ENCODE data around the gene UPB1. TPM values are rescaled to one million over a fixed set of nuclear protein-coding genes. Genes with fewer than 3 reads are reported as not detected.

The UPB1 gene
- total RNA-seq, 4 donors from 2014 or later, result 0.44 to 0.57 TPM; not detected in 2

DNA sequence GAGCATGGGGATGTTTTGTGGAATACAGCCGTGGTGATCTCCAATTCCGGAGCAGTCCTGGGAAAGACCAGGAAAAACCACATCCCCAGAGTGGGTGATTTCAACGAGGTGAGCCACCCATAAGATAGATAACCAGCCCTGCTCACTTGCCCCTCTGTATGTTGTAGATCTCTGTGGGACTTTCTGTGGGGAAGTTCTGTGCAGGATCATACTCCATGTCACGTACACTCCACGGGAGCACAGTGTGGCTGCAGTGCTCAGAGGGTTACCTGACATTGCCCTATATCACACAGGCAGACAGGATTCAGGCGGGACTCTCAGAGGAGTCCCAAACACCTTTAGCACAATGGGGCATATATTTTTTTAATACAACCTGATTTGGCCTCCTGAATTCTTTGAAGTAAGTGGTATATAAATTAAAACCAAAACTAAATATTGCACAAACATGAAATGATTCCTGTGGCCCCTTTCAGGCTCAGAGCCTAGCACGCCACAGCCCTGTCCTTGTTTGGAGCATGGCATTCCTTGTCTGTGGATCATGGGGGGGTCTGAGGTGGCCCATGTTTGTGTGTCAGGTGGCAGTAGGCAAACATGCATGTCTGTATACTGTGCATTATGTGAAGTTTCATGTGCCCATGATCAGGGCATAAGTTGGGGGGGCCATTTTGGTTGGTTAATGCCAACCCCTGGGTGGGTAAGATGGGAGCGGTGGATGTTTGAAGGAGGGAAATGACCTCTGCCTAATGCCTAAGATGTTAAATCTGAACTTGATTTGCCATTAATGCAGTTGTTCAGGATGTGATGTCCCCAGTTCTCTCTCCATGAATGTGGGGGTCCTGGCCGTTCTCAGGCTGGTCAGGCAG, 18.5 kb downstream of the UPB1 start:
- TF ChIP-seq, protein P1, sequence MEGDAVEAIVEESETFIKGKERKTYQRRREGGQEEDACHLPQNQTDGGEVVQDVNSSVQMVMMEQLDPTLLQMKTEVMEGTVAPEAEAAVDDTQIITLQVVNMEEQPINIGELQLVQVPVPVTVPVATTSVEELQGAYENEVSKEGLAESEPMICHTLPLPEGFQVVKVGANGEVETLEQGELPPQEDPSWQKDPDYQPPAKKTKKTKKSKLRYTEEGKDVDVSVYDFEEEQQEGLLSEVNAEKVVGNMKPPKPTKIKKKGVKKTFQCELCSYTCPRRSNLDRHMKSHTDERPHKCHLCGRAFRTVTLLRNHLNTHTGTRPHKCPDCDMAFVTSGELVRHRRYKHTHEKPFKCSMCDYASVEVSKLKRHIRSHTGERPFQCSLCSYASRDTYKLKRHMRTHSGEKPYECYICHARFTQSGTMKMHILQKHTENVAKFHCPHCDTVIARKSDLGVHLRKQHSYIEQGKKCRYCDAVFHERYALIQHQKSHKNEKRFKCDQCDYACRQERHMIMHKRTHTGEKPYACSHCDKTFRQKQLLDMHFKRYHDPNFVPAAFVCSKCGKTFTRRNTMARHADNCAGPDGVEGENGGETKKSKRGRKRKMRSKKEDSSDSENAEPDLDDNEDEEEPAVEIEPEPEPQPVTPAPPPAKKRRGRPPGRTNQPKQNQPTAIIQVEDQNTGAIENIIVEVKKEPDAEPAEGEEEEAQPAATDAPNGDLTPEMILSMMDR (IDR thresholded peaks at IDR 0.05; ENCODE audit: low read depth), result no peak

DNA sequence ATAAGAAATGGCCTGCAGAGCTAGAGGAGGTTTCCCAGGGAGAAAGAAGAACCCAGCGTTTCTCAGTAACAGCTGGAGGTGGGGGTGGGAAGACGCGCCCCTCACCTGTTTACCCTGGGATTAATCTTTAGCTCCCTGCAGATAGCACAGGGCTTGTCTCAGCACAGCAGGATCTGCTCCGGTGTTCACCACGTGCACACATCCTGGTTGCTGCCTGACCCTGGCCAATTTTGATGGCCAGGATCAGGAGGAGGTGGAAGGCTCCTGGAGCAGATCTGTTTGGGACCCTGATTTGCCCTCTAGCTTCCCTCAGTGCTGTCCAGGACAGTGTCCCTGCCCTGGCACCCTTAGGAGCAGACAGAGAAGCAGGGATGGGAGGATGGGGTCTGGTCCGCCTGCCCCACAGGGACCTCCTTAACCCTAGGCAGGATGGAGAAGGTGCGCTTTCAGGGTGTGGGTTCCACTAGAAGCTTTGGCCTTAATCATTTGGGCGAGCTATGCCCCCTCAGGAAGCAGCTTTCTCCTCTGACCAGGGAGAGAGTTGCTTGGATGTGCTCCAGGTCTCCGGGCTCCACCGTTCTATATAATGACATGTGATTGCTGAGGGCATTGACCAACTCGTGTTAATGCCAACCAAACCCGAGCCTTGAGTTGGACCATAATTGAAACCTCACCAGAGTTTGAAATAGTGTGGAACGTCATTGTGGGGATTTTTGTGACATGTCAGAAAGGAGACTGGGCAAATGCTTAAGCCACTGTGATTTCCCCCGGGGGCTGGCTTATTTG, 19.3 kb downstream of the UPB1 start:
- TF ChIP-seq, protein P1 (IDR thresholded peaks at IDR 0.05; ENCODE audit: low read depth), result no peak

DNA sequence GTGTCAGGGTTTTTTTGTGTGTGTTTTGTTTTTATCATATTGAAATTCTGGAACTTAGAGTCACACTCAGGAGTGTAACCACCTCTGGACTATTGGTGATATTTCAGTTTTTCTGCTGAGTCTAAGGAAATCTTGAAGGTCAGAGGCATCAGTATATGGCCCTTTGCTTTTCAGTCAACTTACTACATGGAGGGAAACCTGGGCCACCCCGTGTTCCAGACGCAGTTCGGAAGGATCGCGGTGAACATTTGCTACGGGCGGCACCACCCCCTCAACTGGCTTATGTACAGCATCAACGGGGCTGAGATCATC, 19.9 kb downstream of the UPB1 start:
- TF ChIP-seq, protein P1 (IDR thresholded peaks at IDR 0.05; ENCODE audit: low read depth), result no peak

DNA sequence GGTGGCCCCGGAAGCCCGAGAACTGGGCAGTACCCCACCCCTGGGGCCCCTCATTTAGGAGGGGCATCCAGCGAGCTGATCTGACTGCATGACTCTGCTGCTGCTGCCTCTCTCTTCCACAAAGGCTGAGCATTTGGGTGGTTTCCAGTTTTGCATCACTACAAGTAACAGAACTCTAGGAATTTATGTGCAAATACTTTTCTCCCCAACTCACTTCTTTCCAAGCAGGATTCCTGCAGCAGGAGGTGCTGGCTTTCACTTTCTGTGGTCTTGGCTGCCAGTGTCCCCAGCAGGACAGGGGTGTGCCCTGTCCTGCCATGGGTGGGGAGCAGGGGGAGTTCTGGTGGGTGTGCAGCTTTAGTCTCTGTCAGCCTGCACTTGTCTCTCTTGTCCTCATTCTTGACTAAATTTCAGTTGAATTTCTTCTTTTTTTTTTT, 21.2 kb downstream of the UPB1 start:
- TF ChIP-seq, protein P1 (IDR thresholded peaks at IDR 0.05; ENCODE audit: low read depth), result no peak

DNA sequence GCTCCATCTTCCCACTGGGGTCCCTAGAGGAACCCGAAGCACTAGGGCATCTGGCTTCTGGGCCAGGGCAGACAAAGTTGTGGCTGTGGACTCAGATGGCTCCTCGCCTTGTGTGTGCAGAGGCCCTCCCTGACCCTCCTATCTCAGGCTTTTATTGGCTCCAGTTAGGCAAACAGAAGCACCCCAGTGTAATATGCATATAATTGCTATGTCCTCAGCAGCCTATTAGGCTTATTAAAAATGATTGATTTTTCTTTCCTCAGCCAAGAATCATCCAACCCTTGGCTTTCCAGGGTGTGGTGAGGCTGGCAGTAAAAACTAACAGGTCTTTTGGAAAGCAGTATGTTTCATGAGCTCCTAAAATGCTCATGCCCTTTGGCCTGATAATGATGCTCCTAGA, 22.3 kb downstream of the UPB1 start:
- TF ChIP-seq, protein P1 (IDR thresholded peaks at IDR 0.05; ENCODE audit: low read depth), result no peak

DNA sequence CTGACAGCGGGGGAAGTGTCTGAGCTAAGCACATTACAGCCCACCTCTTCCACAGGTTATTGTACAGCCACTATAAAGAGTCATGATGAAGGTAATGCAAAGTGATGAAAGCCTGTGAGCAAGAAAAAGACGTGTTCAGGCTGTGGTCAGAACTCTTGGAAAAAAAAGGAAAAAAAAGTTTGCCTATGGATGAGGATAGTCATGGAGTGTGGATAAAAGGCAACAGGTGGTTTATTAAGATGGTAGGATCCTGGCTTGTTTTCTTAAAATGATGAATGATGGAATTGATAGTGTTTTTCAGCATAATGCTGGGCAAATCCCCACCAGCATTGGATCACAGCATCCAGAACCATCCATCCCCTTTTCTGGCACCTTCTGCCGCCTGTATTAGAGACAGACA, 23.1 kb downstream of the UPB1 start:
- TF ChIP-seq, protein P1 (IDR thresholded peaks at IDR 0.05; ENCODE audit: low read depth), result no peak

DNA sequence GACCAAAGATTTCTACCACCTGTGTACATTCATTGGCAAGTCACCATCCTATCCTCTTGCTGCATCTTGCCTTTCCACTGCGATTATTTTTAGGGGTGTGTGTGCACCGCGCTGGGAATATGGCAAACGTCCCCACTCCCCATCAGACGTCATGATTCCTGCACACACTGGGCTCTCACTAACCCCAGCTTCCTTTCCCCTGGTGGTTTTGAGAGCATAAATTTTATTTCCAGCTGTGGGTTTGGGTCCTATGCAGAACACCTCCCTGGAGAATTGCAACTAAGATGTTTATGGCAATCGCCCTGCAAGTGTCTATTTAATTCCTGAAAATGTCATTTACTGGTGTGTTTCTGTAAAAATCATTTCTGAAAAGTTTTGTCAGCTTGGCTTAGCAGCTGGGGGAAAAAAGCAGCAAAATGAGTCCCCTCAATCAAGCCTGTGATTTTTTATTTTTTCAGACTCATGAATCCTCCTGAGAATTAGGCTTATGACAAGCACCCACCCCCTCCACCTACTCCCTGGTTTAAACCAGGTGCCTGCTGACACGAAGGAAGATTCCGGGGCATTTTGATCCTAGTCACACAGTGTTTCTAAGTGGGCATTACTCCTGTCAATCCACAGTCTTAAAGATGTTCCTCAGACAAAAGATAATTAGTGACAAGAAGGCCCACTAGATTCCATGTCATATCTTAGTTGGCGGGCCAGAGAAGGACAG, 23.8 kb downstream of the UPB1 start:
- TF ChIP-seq, protein P1 (IDR thresholded peaks at IDR 0.05; ENCODE audit: low read depth), result no peak
